Panc1 (cell line): Measurements from ENCODE around the gene RAB26. TPM values are rescaled to one million over a fixed set of nuclear protein-coding genes. Genes with fewer than 3 reads are reported as not detected.

Source experiments
- ATAC-seq: fragments of 200-7000 bp; cut with Tn5 transposase; 2 replicates; pipeline ENCODE4 v1.9.1; 2020; ENCODE audit warnings: mild to moderate bottlenecking, moderate library complexity
- BruUV-seq: library from RNA; stranded (reverse); fragments of 400-500 nt; replicated peaks from 2 replicates; lab custom pipeline; 2021; lab: Mats Ljungman, UMichigan
- CTCF ChIA-PET: fragments of 300-600 bp; sonication (Branson Sonifier 250); formaldehyde crosslinking; loops from one replicate; lab custom pipeline; 2022; ENCODE audit warnings: antibody characterized with exemption; lab: Charles Lee
- POLR2A ChIA-PET: fragments of 300-600 bp; sonication (Branson Sonifier 250); formaldehyde crosslinking; loops from one replicate; lab custom pipeline; 2022; ENCODE audit warnings: antibody characterized with exemption; lab: Charles Lee
- DNase-seq: peaks from one replicate; pipeline ENCODE4 v3.0.0-alpha.2; 2010; ENCODE audit warnings: low read depth, low spot score
- H3K27ac ChIP-seq: 2 replicates; pipeline ENCODE4 v1.5.1; 2011; ENCODE audit warnings: mild to moderate bottlenecking, low read length, inconsistent platforms
- H3K27me3 ChIP-seq: fragments of 200-500 bp; sonication (Bioruptor generic); 2 replicates; pipeline ENCODE4 v1.6.0; 2014; ENCODE audit warnings: low read length, inconsistent platforms; ENCODE audit not compliant: control insufficient read depth, insufficient read depth
- H3K36me3 ChIP-seq: fragments of 200-500 bp; sonication (Bioruptor generic); 2 replicates; pipeline ENCODE4 v1.5.1; 2014; ENCODE audit warnings: inconsistent platforms, mild to moderate bottlenecking, low read length, moderate library complexity; ENCODE audit not compliant: control insufficient read depth, insufficient read depth
- H3K4me1 ChIP-seq: 2 replicates; pipeline ENCODE4 v1.5.1; 2011; ENCODE audit warnings: inconsistent platforms, mild to moderate bottlenecking, low read length, moderate library complexity; ENCODE audit not compliant: control insufficient read depth, insufficient read depth
- H3K4me3 ChIP-seq, 2 experiments: 2 replicates each; pipeline ENCODE4 v1.5.1; 2011 to 2012; ENCODE audit warnings: low read depth in 2 of 2, low read length in 2 of 2, mild to moderate bottlenecking in 2 of 2, inconsistent platforms in 1 of 2, moderate library complexity in 1 of 2
- H3K9me3 ChIP-seq: fragments of 200-500 bp; sonication (Bioruptor generic); 2 replicates; pipeline ENCODE4 v1.5.1; 2014; ENCODE audit warnings: low read depth, mild to moderate bottlenecking, inconsistent platforms, low read length, moderate library complexity; ENCODE audit not compliant: control insufficient read depth, insufficient read depth
- CTCF ChIP-seq: fragments of 450-650 bp; IDR thresholded peaks from 2 replicates; pipeline ENCODE4 v1.5.1; 2017; ENCODE audit warnings: mild to moderate bottlenecking
- POLR2AphosphoS5 ChIP-seq: IDR thresholded peaks from 2 replicates; pipeline ENCODE4 v1.6.1; 2012; ENCODE audit warnings: mild to moderate bottlenecking, low read depth, low read length, moderate library complexity
- REST ChIP-seq, 2 experiments: IDR thresholded peaks; 2 replicates each; pipeline ENCODE4 v1.6.1; 2011 to 2012; ENCODE audit warnings: low read depth in 2 of 2, control low read depth in 1 of 2, low read length in 1 of 2, mild to moderate bottlenecking in 1 of 2, moderate library complexity in 1 of 2; ENCODE audit not compliant: insufficient read depth in 1 of 2
- SIN3A ChIP-seq: IDR thresholded peaks from 2 replicates; pipeline ENCODE4 v1.6.1; 2012; ENCODE audit warnings: low read depth, mild to moderate bottlenecking, low read length, moderate library complexity, borderline replicate concordance; ENCODE audit not compliant: insufficient read depth
- TCF7L2 ChIP-seq: IDR thresholded peaks from 2 replicates; pipeline ENCODE4 v1.6.1; 2011; ENCODE audit warnings: mild to moderate bottlenecking, low read depth, low read length, inconsistent platforms
- in situ Hi-C: cut with HindIII; loops from 2 replicates; pipeline ENCODE4 v1.10.0; 2016; ENCODE audit warnings: low sequenced_read_pairs, low pct_unique_long_range_greater_than_20kb
- intact Hi-C: fragments of 100-400 bp; cut with micrococcal nuclease; formaldehyde crosslinking; loops from one replicate; pipeline ENCODE4 v1.10.0; 2022; ENCODE audit not compliant: unreplicated experiment
- total RNA-seq: library from RNA; stranded (reverse); gene quantifications from one replicate; pipeline ENCODE4 v1.2.1, GENCODE V29; 2021; ENCODE audit not compliant: unreplicated experiment

RAB26 gene
- total RNA-seq, 1 experiment from 2014 or later, result 92.2 TPM

GRCh38 chr16:2177561-2177960 is 29.1 kb downstream of the RAB26 start:
- intact Hi-C loops, result no loop called here

GRCh38 chr16:2178321-2179106 is 30.1 kb downstream of the RAB26 start:
- CTCF ChIA-PET, result no interaction called here
- no peak overlapping the region for H3K4me3 ChIP-seq
- DNase-seq, result no peak
- TF ChIP-seq CTCF (no peak), POLR2AphosphoS5 (no peak), REST (IDR thresholded peaks at IDR 0.05; ENCODE audit: insufficient read depth in 1 of 2, low read depth in 2 of 2, low read length in 1 of 2) (no peak), SIN3A (no peak)

More at GRCh38 chr16:2177561-2177960, 29.1 kb downstream of the RAB26 start:
- Histone ChIP-seq H3K9me3 (no peaks in the 10 kb centered on the region), H3K36me3 (no peaks in the 10 kb centered on the region), H3K4me3 (no peak overlapping the region), H3K4me1 (no peaks in the 10 kb centered on the region), H3K27me3 (no peaks in the 10 kb centered on the region), H3K27ac (no peak overlapping the region)
- ChIA-PET POLR2A (interaction anchor here (0.6 kb wide), 1 partner anchor 15 kb away, joined by 3 read pairs; no protein-coding TSS in a partner anchor), CTCF (no interaction called here)
- BruUV-seq, result TSS peak; percentile 98
- TF ChIP-seq REST (IDR thresholded peaks at IDR 0.05; ENCODE audit: insufficient read depth in 1 of 2, low read depth in 2 of 2, low read length in 1 of 2) (no peak), CTCF (no peak), SIN3A (no peak), TCF7L2 (no peak), POLR2AphosphoS5 (0 out of 2 replicates have a peak, but pooled peaks have one; percentile 18)
- no peak for DNase-seq
- ATAC-seq, result no peak
- in situ Hi-C loops, result no loop called here

More at GRCh38 chr16:2178321-2179106, 30.1 kb downstream of the RAB26 start:
- peak; percentile 26; the same call in 1 of the 2 replicates for ATAC-seq
- Histone ChIP-seq H3K27ac (no peak overlapping the region), H3K27me3 (no peaks in the 10 kb centered on the region), H3K9me3 (no peaks in the 10 kb centered on the region), H3K4me1 (no peaks in the 10 kb centered on the region), H3K36me3 (no peaks in the 10 kb centered on the region)
- intact Hi-C loops, result no loop called here
- POLR2A ChIA-PET, result no interaction called here
- BruUV-seq, result no TSS peak
- in situ Hi-C loops, result no loop called here
